CD4-positive, CD25-positive, alpha-beta regulatory T cell (primary cell): Measurements from ENCODE around the gene IFNA2. TPM values are rescaled to one million over a fixed set of nuclear protein-coding genes. Genes with fewer than 3 reads are reported as not detected.
"Not testable (repeated sequence)": the region's sequence is repeated elsewhere in the genome, so short reads cannot be mapped to it uniquely, and the experiment has no call there.

Experiments
- ATAC-seq, 2 donors: fragments of 150-1000 bp; cut with Tn5 transposase; one replicate each; pipeline ENCODE4 v1.10.0; 2021; ENCODE audit warnings: low read depth in 2 of 2, moderate number of reproducible peaks in 2 of 2, moderate library complexity in 1 of 2
- DNase-seq, 3 donors: peaks; one replicate each; pipeline versions ENCODE4 v3.0.0 to v3.0.0-alpha.2; 2012 to 2022; ENCODE audit warnings: mixed read lengths in 1 of 3
- H3K27ac ChIP-seq: one replicate; pipeline ENCODE4 v1.7.0; 2013; ENCODE audit warnings: mild to moderate bottlenecking, low read length; ENCODE audit not compliant: insufficient read depth, poor library complexity, severe bottlenecking
- H3K27me3 ChIP-seq: one replicate; pipeline ENCODE4 v1.7.0; 2013; ENCODE audit warnings: low read length; ENCODE audit not compliant: control insufficient read depth, insufficient read depth
- H3K36me3 ChIP-seq: one replicate; pipeline ENCODE4 v1.7.0; 2013; ENCODE audit warnings: mild to moderate bottlenecking, low read length, moderate library complexity; ENCODE audit not compliant: control insufficient read depth, insufficient read depth
- H3K4me1 ChIP-seq: 2 replicates; pipeline ENCODE4 v1.7.0; 2013; ENCODE audit warnings: mild to moderate bottlenecking, low read length; ENCODE audit not compliant: insufficient read depth, control insufficient read depth, poor library complexity, severe bottlenecking
- H3K4me3 ChIP-seq: one replicate; pipeline ENCODE4 v1.7.0; 2013; ENCODE audit warnings: low read depth, mild to moderate bottlenecking, low read length, moderate library complexity
- H3K9me3 ChIP-seq, 2 experiments: 1 replicate in 1 of 2; 2 replicates in 1 of 2; pipeline ENCODE4 v1.7.0; 2013; ENCODE audit warnings: low read length in 2 of 2, mild to moderate bottlenecking in 1 of 2, moderate library complexity in 1 of 2; ENCODE audit not compliant: control insufficient read depth in 2 of 2
- H3K27ac Mint-ChIP-seq, 3 donors: one replicate each; pipeline ENCODE4 v1.8.0; 2020 to 2022; ENCODE audit warnings: mild to moderate bottlenecking in 3 of 3, mixed read lengths in 3 of 3, moderate library complexity in 2 of 3
- H3K27me3 Mint-ChIP-seq: one replicate; pipeline ENCODE4 v1.8.0; 2022; ENCODE audit warnings: mild to moderate bottlenecking, mixed read lengths
- H3K36me3 Mint-ChIP-seq: one replicate; pipeline ENCODE4 v1.8.0; 2020; ENCODE audit warnings: mixed read lengths
- H3K4me1 Mint-ChIP-seq, 4 donors: one replicate each; pipeline ENCODE4 v1.8.0; 2020 to 2022; ENCODE audit warnings: mixed read lengths in 4 of 4, mild to moderate bottlenecking in 1 of 4
- H3K4me3 Mint-ChIP-seq, 4 donors: one replicate each; pipeline ENCODE4 v1.8.0; 2020 to 2022; ENCODE audit warnings: mild to moderate bottlenecking in 4 of 4, mixed read lengths in 4 of 4, moderate library complexity in 3 of 4
- H3K9me3 Mint-ChIP-seq, 7 donors: one replicate each; pipeline ENCODE4 v1.8.0; 2020 to 2022; ENCODE audit warnings: mixed read lengths in 7 of 7, mild to moderate bottlenecking in 3 of 7, moderate library complexity in 2 of 7
- polyA plus RNA-seq, 4 donors: library from polyadenylated mRNA; unstranded; fragments of 300-500 nt; fragmentation: Illumina TruSeq; gene quantifications; one replicate each; pipeline ENCODE4 v1.2.3, GENCODE V29; 2021
- total RNA-seq: library from RNA; stranded (reverse); gene quantifications from one replicate; pipeline ENCODE4 v1.2.3, GENCODE V29; 2022

Gene IFNA2
- not detected for total RNA-seq
- not detected for polyA plus RNA-seq

DNA sequence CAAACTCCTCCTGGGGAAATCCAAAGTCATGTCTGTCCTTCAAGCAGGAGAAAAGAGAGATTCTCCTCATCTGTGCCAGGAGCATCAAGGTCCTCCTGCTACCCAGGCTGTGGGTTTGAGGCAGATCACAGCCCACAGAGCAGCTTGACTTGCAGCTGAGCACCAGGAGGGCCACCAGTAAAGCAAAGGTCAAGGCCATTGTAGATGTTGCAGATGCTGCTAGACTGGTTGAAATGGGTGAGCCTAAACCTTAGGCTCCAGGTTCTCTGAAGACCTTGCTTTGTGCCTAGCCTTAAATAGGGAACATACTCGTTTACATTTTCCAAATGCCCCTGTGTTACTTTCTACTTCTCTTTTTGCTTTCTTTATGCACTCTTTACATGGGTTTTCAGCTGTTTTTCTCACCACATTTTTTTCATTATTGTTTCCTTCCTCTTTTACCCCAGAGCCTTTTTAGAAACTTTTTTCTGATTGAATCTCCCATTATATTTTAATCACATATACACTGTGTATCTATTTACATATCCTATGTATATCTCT is at the start of gene IFNA2:
TSS of gene IFNA2 (minus strand) at position 268 of the 540 bp plus-strand sequence. CDS start at position 199, 69 bp downstream.
- Histone ChIP-seq H3K4me3 (no peak within 1 kb of the TSS), H3K27ac (no peak within 1 kb of the TSS), H3K4me1 (no peaks in the 10 kb centered on the region), H3K9me3 (no peaks in the 10 kb centered on the region), H3K27me3 (peaks cover 34% of the 10 kb centered on the region), H3K36me3 (no peaks in the 10 kb centered on the region)
- no peak within 1 kb of the TSS for H3K27ac Mint-ChIP-seq
- no peak for DNase-seq
- peaks cover 0 to 9% (median 5%) of the 10 kb centered on the region in 4 donors for H3K4me1 Mint-ChIP-seq
- no peak within 1 kb of the TSS for H3K4me3 Mint-ChIP-seq
- H3K27me3 Mint-ChIP-seq: peaks cover 61% of the 10 kb centered on the region
- H3K36me3 Mint-ChIP-seq: no peaks in the 10 kb centered on the region
- H3K9me3 Mint-ChIP-seq: peaks cover 0 to 6% (median 0%) of the 10 kb centered on the region in 7 donors
- peak in 1 of 2 donors; percentile 12 for ATAC-seq

GRCh38 chr9:21435015-21435383 is 49.8 kb upstream of the IFNA2 start:
- not testable (repeated sequence) for H3K4me3 ChIP-seq, H3K27ac ChIP-seq, H3K4me1 ChIP-seq, H3K4me1 Mint-ChIP-seq, H3K27ac Mint-ChIP-seq, H3K9me3 ChIP-seq, ATAC-seq, H3K36me3 ChIP-seq, DNase-seq, H3K9me3 Mint-ChIP-seq, H3K36me3 Mint-ChIP-seq, H3K4me3 Mint-ChIP-seq
- peaks cover 30% of the 10 kb centered on the region for H3K27me3 Mint-ChIP-seq
- peaks cover 12% of the 10 kb centered on the region for H3K27me3 ChIP-seq

GRCh38 chr9:21434202-21435014 is 49.2 kb upstream of the IFNA2 start:
- Mint-ChIP-seq H3K27ac (no peak overlapping the region), H3K4me3 (no peak overlapping the region), H3K4me1 (no peaks in the 10 kb centered on the region), H3K36me3 (no peaks in the 10 kb centered on the region), H3K9me3 (peaks cover 0 to 2% (median 0%) of the 10 kb centered on the region in 7 donors), H3K27me3 (peaks cover 35% of the 10 kb centered on the region)
- Histone ChIP-seq H3K27ac (no peak overlapping the region), H3K36me3 (no peaks in the 10 kb centered on the region), H3K4me1 (no peaks in the 10 kb centered on the region), H3K27me3 (peaks cover 12% of the 10 kb centered on the region), H3K9me3 (no peaks in the 10 kb centered on the region), H3K4me3 (no peak overlapping the region)
- peak in 2 of 3 donors; percentile 18 to 58 for DNase-seq
- no peak for ATAC-seq

GRCh38 chr9:21432672-21433425 is 47.7 kb upstream of the IFNA2 start:
- Mint-ChIP-seq H3K27ac (no peak overlapping the region), H3K36me3 (no peaks in the 10 kb centered on the region), H3K27me3 (peaks cover 49% of the 10 kb centered on the region), H3K4me3 (peak overlapping the region in 1 of 4 donors; percentile 77), H3K4me1 (no peaks in the 10 kb centered on the region), H3K9me3 (peaks cover 0 to 2% (median 0%) of the 10 kb centered on the region in 7 donors)
- no peaks in the 10 kb centered on the region for H3K36me3 ChIP-seq
- no peaks in the 10 kb centered on the region for H3K4me1 ChIP-seq
- peaks cover 14% of the 10 kb centered on the region for H3K27me3 ChIP-seq
- H3K9me3 ChIP-seq: no peaks in the 10 kb centered on the region
- no peak for DNase-seq
- H3K27ac ChIP-seq: no peak overlapping the region
- no peak overlapping the region for H3K4me3 ChIP-seq
- ATAC-seq: no peak

- Histone ChIP-seq H3K36me3 (no peaks in the 10 kb centered on the region), H3K27ac (no peak overlapping the region), H3K9me3 (no peaks in the 10 kb centered on the region), H3K4me1 (no peaks in the 10 kb centered on the region), H3K4me3 (no peak overlapping the region), H3K27me3 (peaks cover 9% of the 10 kb centered on the region)
- H3K27me3 Mint-ChIP-seq: peaks cover 53% of the 10 kb centered on the region
- no peak for DNase-seq
- ATAC-seq: no peak
- no peaks in the 10 kb centered on the region for H3K36me3 Mint-ChIP-seq
- no peak overlapping the region for H3K4me3 Mint-ChIP-seq
- peaks cover 0 to 2% (median 0%) of the 10 kb centered on the region in 7 donors for H3K9me3 Mint-ChIP-seq
- H3K4me1 Mint-ChIP-seq: no peaks in the 10 kb centered on the region
- no peak overlapping the region for H3K27ac Mint-ChIP-seq
Observed at GRCh38 chr9:21429191-21429590, 44.0 kb upstream of the IFNA2 start.

- Histone ChIP-seq H3K4me1 (no peaks in the 10 kb centered on the region), H3K9me3 (no peaks in the 10 kb centered on the region), H3K36me3 (no peaks in the 10 kb centered on the region), H3K27me3 (peaks cover 9% of the 10 kb centered on the region), H3K27ac (no peak overlapping the region), H3K4me3 (no peak overlapping the region)
- H3K36me3 Mint-ChIP-seq: no peaks in the 10 kb centered on the region
- H3K9me3 Mint-ChIP-seq: peaks cover 0 to 2% (median 0%) of the 10 kb centered on the region in 7 donors
- no peaks in the 10 kb centered on the region for H3K4me1 Mint-ChIP-seq
- no peak for ATAC-seq
- DNase-seq: no peak
- H3K4me3 Mint-ChIP-seq: no peak overlapping the region
- peaks cover 51% of the 10 kb centered on the region for H3K27me3 Mint-ChIP-seq
- H3K27ac Mint-ChIP-seq: no peak overlapping the region
Observed at GRCh38 chr9:21428235-21428634, 43.0 kb upstream of the IFNA2 start.

DNA sequence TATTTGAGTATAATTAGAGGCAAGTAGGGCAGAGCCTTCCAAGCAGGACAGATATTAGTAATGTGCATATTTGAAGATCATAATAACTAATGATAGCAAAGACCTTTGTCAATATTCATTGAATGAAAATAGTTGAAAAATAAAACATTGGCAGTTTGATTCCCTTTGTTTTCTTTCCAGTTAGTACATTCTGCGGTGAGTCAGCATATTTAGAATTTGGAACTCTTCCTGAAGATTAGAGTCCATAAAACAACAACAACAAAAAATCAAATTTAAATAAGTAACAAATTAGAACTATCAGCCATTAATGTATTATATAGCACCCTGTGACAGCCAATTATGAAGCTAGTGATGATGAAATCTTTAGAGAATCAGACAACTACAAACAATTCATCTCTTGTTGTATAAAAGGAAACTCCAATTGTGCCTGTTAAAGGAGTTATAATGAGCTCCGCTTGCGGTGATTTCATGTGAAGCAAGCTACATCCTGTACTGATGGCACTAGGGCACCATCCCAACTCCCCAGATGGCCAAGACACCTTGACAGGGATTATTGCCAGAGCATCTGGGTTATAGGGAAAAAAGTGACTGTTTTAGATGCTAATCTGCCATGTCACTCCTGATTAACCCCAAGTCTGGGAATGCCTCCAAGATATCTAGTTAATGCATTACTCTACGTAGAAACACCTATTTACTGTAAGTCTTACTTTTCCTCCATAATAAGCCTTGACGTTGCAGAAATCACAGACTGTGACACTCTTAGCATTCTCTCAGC is 30.5 kb upstream of the IFNA2 start:
- no peaks in the 10 kb centered on the region for H3K4me1 Mint-ChIP-seq
- no peak overlapping the region for H3K4me3 ChIP-seq
- H3K4me1 ChIP-seq: no peaks in the 10 kb centered on the region
- no peaks in the 10 kb centered on the region for H3K9me3 ChIP-seq
- no peak for DNase-seq
- no peak overlapping the region for H3K4me3 Mint-ChIP-seq
- no peaks in the 10 kb centered on the region for H3K36me3 ChIP-seq
- H3K9me3 Mint-ChIP-seq: no peaks in the 10 kb centered on the region
- peaks cover 16% of the 10 kb centered on the region for H3K27me3 Mint-ChIP-seq
- H3K36me3 Mint-ChIP-seq: no peaks in the 10 kb centered on the region
- peaks cover 13% of the 10 kb centered on the region for H3K27me3 ChIP-seq
- H3K27ac Mint-ChIP-seq: no peak overlapping the region
- H3K27ac ChIP-seq: no peak overlapping the region
- ATAC-seq: no peak
